Peyer's patch (tissue), 4 donors: ENCODE data around the gene MAP2K4.

ENCODE experiments used
- CTCF ChIP-seq, 6 experiments: fragments of 450-650 bp in 4 of 6; fragments of 200-600 bp in 2 of 6; sonication (generic) in 1 of 6; IDR thresholded peaks; one replicate each; pipeline ENCODE4 v1.5.1; 2017 to 2019; ENCODE audit warnings: antibody characterized with exemption in 6 of 6, mild to moderate bottlenecking in 3 of 6, moderate library complexity in 1 of 6
- POLR2A ChIP-seq, 2 donors: fragments of 450-650 bp; IDR thresholded peaks; one replicate each; pipeline ENCODE4 v1.5.1; 2017; ENCODE audit warnings: antibody characterized with exemption in 2 of 2, mild to moderate bottlenecking in 2 of 2, moderate library complexity in 2 of 2

GRCh38 chr17:12094336-12094735, 73.7 kb downstream of the MAP2K4 start:
- TF ChIP-seq CTCF (IDR thresholded peaks at IDR 0.05): no peak
- TF ChIP-seq POLR2A (IDR thresholded peaks at IDR 0.05): no peak
